Measurements from ENCODE around the gene RGS12.

RGS12 gene

DNA sequence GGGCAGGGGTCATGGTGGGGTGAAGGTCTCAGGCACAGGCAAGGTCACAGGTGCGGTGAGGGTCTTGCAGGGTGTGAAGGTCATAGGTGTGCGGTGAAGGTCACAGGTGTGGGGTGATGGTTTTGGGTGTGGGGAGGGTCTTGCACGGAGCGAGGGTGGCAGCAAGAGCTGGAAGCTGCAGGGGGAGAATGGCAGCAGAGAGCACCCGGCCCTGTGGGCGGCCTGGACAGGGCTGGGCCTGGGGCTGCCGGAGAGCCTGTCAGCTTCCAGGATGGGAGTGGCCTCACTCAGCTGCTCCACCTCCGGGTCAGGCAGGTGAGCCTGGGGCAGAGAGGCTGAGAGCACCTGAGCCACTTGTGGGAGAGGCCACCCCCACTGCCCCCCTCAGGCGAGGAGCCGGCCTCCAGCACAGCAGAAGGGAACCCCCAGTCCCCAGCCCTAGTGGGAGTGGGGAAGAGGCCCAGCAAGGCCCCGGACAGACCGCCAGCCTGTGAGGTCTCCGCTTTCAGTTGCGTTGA lies 42.3 kb upstream of the RGS12 start:
- H3K9me3 ChIP-seq (ENCODE audit: control insufficient read depth, insufficient read depth, low read length), result no peaks in the 10 kb centered on the region
- H3K9ac ChIP-seq (ENCODE audit: low read depth, low read length), result no peak overlapping the region
- H3K36me3 ChIP-seq (ENCODE audit: insufficient read depth, low read length), result no peaks in the 10 kb centered on the region
- H3K4me1 ChIP-seq (ENCODE audit: insufficient read depth, low read length), result no peaks in the 10 kb centered on the region; the same call in 1 of the 2 replicates

DNA sequence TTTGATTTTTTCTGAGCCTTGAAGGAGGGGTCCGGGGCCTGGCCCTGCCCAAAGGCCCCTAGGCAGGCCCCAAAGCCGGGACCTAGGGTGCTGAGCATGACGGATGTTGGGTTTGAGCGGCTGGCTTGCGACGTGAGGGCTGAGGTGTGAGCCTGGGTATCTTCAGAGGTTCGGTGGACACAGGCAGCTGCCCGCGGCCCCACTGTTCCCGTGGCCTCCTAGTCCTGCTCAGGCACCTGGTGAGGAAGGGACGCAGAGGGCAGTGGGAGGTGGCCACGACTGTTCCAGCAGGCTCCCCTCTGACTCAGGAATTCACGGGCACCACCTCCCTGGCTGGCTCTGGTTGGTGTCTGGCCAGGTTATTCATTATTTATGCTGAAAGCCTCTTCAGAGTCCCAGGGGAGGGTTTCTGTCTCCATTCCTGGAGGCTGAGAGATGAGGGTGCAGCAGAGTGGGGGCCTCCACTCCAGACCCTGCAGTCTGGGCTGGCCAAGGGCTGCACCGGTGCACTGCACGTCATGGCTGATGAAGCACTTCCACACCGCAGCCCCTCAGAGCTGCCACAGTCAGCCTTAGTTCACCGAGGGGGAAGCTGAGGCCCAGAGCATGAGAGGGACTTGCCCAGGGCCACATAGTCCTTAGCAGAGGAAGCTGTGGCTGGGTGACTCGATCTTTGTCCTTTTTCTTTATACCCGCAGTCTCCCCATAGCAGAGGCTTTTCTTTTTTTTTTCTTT lies 41.7 kb upstream of the RGS12 start:
- Histone ChIP-seq H3K4me1 (ENCODE audit: insufficient read depth, low read length) (no peaks in the 10 kb centered on the region; the same call in 1 of the 2 replicates), H3K36me3 (ENCODE audit: insufficient read depth, low read length) (no peaks in the 10 kb centered on the region), H3K9ac (ENCODE audit: low read depth, low read length) (no peak overlapping the region), H3K9me3 (ENCODE audit: control insufficient read depth, insufficient read depth, low read length) (no peaks in the 10 kb centered on the region)

DNA sequence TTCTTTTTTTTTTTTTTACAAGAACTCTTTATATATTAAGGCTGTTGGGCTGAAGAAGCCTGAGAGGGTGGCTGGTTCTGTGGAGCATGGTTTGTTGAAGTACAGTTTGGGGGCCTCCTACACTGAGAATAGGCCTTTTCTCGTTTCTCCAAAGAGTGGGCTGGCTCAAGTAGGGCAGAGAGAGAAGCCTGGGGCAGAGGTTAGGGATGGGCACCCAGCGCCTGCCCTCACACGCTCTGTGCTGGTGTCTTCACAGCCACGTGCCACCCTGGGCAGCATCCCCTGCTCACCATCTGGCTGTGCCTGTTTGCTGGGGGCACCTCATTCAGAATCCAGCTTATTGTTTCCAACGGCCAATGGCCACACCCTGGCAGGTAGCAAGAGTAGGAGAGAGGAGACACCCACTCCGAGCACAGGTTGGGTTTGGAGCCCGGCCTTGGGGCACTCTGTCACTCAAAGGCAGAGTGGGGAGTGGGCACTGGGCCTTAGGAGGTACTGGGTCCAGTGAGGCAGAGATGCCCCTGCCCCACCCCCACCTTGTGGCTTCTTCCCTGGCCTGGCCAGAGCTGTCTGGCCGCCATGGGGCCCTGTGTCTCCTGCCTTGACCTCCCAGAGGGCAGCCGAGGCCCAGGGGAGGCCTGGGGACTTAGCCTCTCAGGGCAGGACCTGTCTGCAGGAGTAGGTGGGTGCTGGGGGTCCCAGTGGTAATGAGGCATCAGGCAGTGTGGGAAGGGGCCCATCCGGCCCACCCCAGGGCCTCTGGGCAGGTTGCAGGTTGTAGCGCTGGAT lies 40.9 kb upstream of the RGS12 start:
- H3K4me1 ChIP-seq (ENCODE audit: insufficient read depth, low read length), result no peaks in the 10 kb centered on the region; the same call in 1 of the 2 replicates
- H3K9me3 ChIP-seq (ENCODE audit: control insufficient read depth, insufficient read depth, low read length), result no peaks in the 10 kb centered on the region
- H3K36me3 ChIP-seq (ENCODE audit: insufficient read depth, low read length), result no peaks in the 10 kb centered on the region
- H3K9ac ChIP-seq (ENCODE audit: low read depth, low read length), result no peak overlapping the region

DNA sequence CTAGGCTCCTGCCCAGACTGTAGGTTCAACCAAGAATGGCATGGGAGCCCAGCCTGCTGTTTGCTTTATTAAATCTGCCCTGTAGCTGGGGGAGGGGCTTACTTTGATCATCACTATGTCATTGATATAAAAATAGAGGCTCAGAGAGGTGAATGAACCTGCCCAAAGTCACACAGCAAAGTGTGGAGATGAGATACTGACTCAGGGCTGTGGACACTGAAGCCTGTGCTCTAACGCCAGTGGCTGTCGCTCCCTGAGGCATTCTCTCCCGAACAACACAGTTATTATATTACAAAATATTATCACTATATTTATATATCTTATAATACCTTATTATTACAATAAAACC lies 40.4 kb upstream of the RGS12 start:
- Histone ChIP-seq H3K36me3 (ENCODE audit: insufficient read depth, low read length) (no peaks in the 10 kb centered on the region), H3K9ac (ENCODE audit: low read depth, low read length) (no peak overlapping the region), H3K4me1 (ENCODE audit: insufficient read depth, low read length) (no peaks in the 10 kb centered on the region; the same call in 1 of the 2 replicates), H3K9me3 (ENCODE audit: control insufficient read depth, insufficient read depth, low read length) (no peaks in the 10 kb centered on the region)

- Histone ChIP-seq H3K36me3 (ENCODE audit: insufficient read depth, low read length) (no peaks in the 10 kb centered on the region), H3K4me1 (ENCODE audit: insufficient read depth, low read length) (no peaks in the 10 kb centered on the region; the same call in 1 of the 2 replicates)
Measured at GRCh38 chr4:3252831-3253641, 39.8 kb upstream of the RGS12 start.

GRCh38 chr4:3253808-3254207 lies 39.0 kb upstream of the RGS12 start:
- no peaks in the 10 kb centered on the region; the same call in 1 of the 2 replicates for H3K4me1 ChIP-seq (ENCODE audit: insufficient read depth, low read length)
- no peak overlapping the region for H3K9ac ChIP-seq (ENCODE audit: low read depth, low read length)
- H3K9me3 ChIP-seq (ENCODE audit: control insufficient read depth, insufficient read depth, low read length), result no peaks in the 10 kb centered on the region
- H3K36me3 ChIP-seq (ENCODE audit: insufficient read depth, low read length), result no peaks in the 10 kb centered on the region

More at GRCh38 chr4:3252831-3253641, 39.8 kb upstream of the RGS12 start:
- no peaks in the 10 kb centered on the region for H3K9me3 ChIP-seq (ENCODE audit: control insufficient read depth, insufficient read depth, low read length)
- no peak overlapping the region for H3K9ac ChIP-seq (ENCODE audit: low read depth, low read length)

DNA sequence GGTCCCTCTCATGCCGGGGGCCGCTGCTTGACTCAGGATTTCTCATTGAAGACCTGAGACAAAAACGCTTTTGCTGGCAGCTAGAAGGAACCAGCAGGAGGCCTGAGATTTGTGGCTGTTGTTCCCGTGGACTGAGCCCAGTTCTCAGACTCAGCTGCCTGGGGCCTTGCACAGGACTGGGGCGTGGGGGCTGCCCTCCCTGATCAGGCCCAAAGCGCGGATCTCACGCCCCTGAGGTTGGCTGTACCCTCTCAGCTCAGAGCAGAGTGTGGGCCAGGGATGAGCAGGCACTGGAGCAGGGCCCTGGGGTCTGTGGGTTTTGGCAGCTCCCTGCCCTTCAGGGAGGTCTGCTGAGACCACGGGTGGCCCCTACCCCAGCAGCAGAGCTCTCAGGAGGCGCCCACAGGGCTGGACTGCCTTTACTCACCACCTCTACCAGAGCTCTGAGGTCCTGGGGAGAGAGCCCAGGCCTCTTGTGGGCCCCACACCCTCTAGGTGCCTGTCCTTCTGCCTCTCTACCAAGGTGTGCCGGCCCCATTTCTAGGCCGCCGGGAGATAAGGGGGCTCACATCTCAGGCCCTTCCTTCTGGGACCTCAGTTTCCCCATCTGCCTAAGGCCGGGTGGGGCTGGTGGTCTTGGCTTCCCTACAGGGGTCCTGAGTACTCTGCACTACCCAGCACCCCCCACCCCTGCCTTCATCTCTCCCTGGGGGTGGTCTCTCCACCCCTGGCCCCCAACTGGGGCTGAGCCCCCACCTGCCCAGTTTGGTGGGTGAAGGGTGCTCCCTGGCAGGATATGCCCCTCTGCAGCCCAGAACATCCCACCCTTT lies 38.3 kb upstream of the RGS12 start:
- H3K36me3 ChIP-seq (ENCODE audit: insufficient read depth, low read length), result no peaks in the 10 kb centered on the region
- no peak overlapping the region for H3K9ac ChIP-seq (ENCODE audit: low read depth, low read length)

GRCh38 chr4:3255611-3256186 lies 37.1 kb upstream of the RGS12 start:
- Histone ChIP-seq H3K9ac (ENCODE audit: low read depth, low read length) (no peak overlapping the region), H3K4me1 (ENCODE audit: insufficient read depth, low read length) (no peaks in the 10 kb centered on the region; the same call in 1 of the 2 replicates), H3K9me3 (ENCODE audit: control insufficient read depth, insufficient read depth, low read length) (no peaks in the 10 kb centered on the region), H3K36me3 (ENCODE audit: insufficient read depth, low read length) (no peaks in the 10 kb centered on the region)

More for the DNA sequence above, 38.3 kb upstream of the RGS12 start:
- H3K9me3 ChIP-seq (ENCODE audit: control insufficient read depth, insufficient read depth, low read length), result no peaks in the 10 kb centered on the region
- no peaks in the 10 kb centered on the region; the same call in 1 of the 2 replicates for H3K4me1 ChIP-seq (ENCODE audit: insufficient read depth, low read length)

- Histone ChIP-seq H3K9me3 (ENCODE audit: control insufficient read depth, insufficient read depth, low read length) (no peaks in the 10 kb centered on the region), H3K9ac (ENCODE audit: low read depth, low read length) (no peak overlapping the region), H3K36me3 (ENCODE audit: insufficient read depth, low read length) (no peaks in the 10 kb centered on the region), H3K4me1 (ENCODE audit: insufficient read depth, low read length) (no peaks in the 10 kb centered on the region)
Measured at GRCh38 chr4:3256230-3257102, 36.4 kb upstream of the RGS12 start.

GRCh38 chr4:3257103-3257555 lies 35.7 kb upstream of the RGS12 start:
- no peaks in the 10 kb centered on the region for H3K36me3 ChIP-seq (ENCODE audit: insufficient read depth, low read length)
- H3K4me1 ChIP-seq (ENCODE audit: insufficient read depth, low read length), result no peaks in the 10 kb centered on the region
- H3K9me3 ChIP-seq (ENCODE audit: control insufficient read depth, insufficient read depth, low read length), result no peaks in the 10 kb centered on the region
- H3K9ac ChIP-seq (ENCODE audit: low read depth, low read length), result no peak overlapping the region

DNA sequence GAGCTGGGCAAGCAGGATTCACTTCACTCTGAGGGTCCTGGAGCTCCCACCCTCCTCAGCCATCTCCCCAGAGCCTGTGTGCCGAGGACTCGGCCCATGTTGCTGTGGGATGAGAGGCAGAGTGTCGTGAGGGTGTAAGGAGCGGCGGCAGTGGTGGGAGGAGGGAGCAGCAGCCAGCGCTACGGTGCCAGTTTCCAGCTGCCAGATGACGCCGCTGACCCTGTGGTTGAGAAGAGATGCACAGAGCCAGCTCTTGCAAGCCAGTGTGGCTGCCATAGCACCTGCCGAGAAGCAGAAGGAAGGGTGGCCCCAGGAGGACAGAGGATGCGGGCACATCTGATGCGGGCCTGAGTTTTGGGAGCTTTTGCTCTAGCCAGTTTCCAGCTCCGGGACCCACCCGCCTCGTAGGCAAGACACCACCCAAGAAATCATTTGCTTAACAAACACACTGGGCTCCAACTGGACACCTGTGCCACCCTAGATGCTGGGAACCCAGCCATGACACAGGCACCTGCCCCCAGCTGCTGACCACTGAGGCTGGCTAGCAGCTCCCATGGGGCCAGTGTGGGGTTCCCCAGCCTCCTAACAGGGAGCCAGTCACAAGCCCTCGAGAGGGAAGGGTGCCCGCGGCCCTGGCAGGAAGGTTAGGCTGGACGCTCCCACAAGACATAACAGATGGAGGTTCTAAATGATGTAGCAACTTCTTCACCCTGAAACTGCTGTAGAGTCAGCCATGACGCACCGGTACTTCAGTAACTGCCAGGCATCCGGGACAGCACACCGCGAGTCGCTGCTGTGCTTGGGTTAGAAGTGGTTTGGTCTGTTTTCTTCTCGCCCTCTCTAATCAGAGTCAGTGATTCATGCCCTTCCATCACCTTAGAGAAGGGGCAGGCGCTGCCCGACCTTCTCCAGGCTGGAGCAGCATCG lies 35.0 kb upstream of the RGS12 start:
- no peaks in the 10 kb centered on the region for H3K36me3 ChIP-seq (ENCODE audit: insufficient read depth, low read length)
- H3K9ac ChIP-seq (ENCODE audit: low read depth, low read length), result no peak overlapping the region
- no peaks in the 10 kb centered on the region for H3K9me3 ChIP-seq (ENCODE audit: control insufficient read depth, insufficient read depth, low read length)
- no peaks in the 10 kb centered on the region for H3K4me1 ChIP-seq (ENCODE audit: insufficient read depth, low read length)
